CD14-positive monocyte (primary cell): ENCODE data around the gene TAAR1. TPM values are rescaled to one million over a fixed set of nuclear protein-coding genes. Genes with fewer than 3 reads are reported as not detected.

Source experiments
- DNase-seq, 3 donors: peaks; one replicate each; pipeline ENCODE4 v3.0.0-alpha.2; 2011 to 2022
- H2AFZ ChIP-seq: 2 replicates; pipeline ENCODE4 v1.6.0; 2012; ENCODE audit warnings: mild to moderate bottlenecking, low read depth, low read length, inconsistent platforms; ENCODE audit not compliant: insufficient read depth, poor library complexity, severe bottlenecking
- H3K27ac ChIP-seq, 2 donors: 1 replicate in 1 of 2; 2 replicates in 1 of 2; pipeline ENCODE4 v1.5.1; 2012 to 2013; ENCODE audit warnings: low read length in 2 of 2, control low read depth in 1 of 2, inconsistent platforms in 1 of 2, low read depth in 1 of 2, mild to moderate bottlenecking in 1 of 2
- H3K27me3 ChIP-seq, 2 donors: one replicate each; pipeline versions ENCODE4 v1.6.0 to v1.6.1; 2011 to 2013; ENCODE audit warnings: low read length in 2 of 2; ENCODE audit not compliant: control insufficient read depth in 2 of 2, insufficient read depth in 2 of 2
- H3K36me3 ChIP-seq, 2 donors: replicated peaks in 1 of 2; 1 replicate in 1 of 2; 2 replicates in 1 of 2; pipeline versions ENCODE4 v1.5.1 to v1.6.1; 2012 to 2013; ENCODE audit warnings: low read length in 2 of 2, control low read depth in 1 of 2, inconsistent platforms in 1 of 2, mild to moderate bottlenecking in 1 of 2; ENCODE audit not compliant: insufficient read depth in 2 of 2, control insufficient read depth in 1 of 2
- H3K4me1 ChIP-seq, 2 donors: 1 replicate in 1 of 2; 2 replicates in 1 of 2; pipeline versions ENCODE4 v1.5.1 to v1.6.1; 2012 to 2013; ENCODE audit warnings: low read length in 2 of 2, control low read depth in 1 of 2, inconsistent platforms in 1 of 2, mild to moderate bottlenecking in 1 of 2, moderate library complexity in 1 of 2; ENCODE audit not compliant: insufficient read depth in 2 of 2, control insufficient read depth in 1 of 2
- H3K4me2 ChIP-seq: replicated peaks from 2 replicates; pipeline ENCODE3; 2012; ENCODE audit warnings: low read length, moderate library complexity, mild to moderate bottlenecking; ENCODE audit not compliant: poor library complexity, severe bottlenecking; ENCODE audit errors: extremely low read depth
- H3K4me3 ChIP-seq, 3 experiments: fragments of 200-600 bp in 1 of 3; sonication (generic) in 1 of 3; replicated peaks in 1 of 3; 1 replicate in 2 of 3; 2 replicates in 1 of 3; pipeline ENCODE4 v1.5.1; 2011 to 2013; ENCODE audit warnings: low read length in 3 of 3, mild to moderate bottlenecking in 3 of 3, control low read depth in 2 of 3, low read depth in 2 of 3, inconsistent platforms in 1 of 3, moderate library complexity in 1 of 3
- H3K79me2 ChIP-seq: 2 replicates; pipeline ENCODE4 v1.6.0; 2012; ENCODE audit warnings: mild to moderate bottlenecking, control low read depth, inconsistent platforms, low read length, moderate library complexity; ENCODE audit not compliant: insufficient read depth
- H3K9ac ChIP-seq: 2 replicates; pipeline ENCODE4 v1.6.0; 2017; ENCODE audit warnings: low read length, mild to moderate bottlenecking; ENCODE audit not compliant: insufficient read depth, poor library complexity, severe bottlenecking
- H3K9me3 ChIP-seq, 2 donors: replicated peaks in 1 of 2; 1 replicate in 1 of 2; 2 replicates in 1 of 2; pipeline versions ENCODE4 v1.5.1 to v1.6.1; 2012 to 2013; ENCODE audit warnings: low read length in 2 of 2, control low read depth in 1 of 2; ENCODE audit not compliant: control insufficient read depth in 1 of 2, insufficient read depth in 1 of 2
- H4K20me1 ChIP-seq: 2 replicates; pipeline ENCODE4 v1.6.0; 2012; ENCODE audit warnings: mild to moderate bottlenecking, low read length, control low read depth, moderate library complexity; ENCODE audit not compliant: insufficient read depth
- H3K27ac Mint-ChIP-seq, 7 donors: one replicate each; pipeline ENCODE4 v1.8.0; 2020; ENCODE audit warnings: mild to moderate bottlenecking in 7 of 7, mixed read lengths in 7 of 7, moderate library complexity in 6 of 7, inconsistent platforms in 2 of 7
- H3K27me3 Mint-ChIP-seq, 3 donors: one replicate each; pipeline ENCODE4 v1.8.0; 2021 to 2022; ENCODE audit warnings: low read depth in 3 of 3, mild to moderate bottlenecking in 3 of 3, mixed read lengths in 3 of 3, moderate library complexity in 3 of 3, inconsistent platforms in 1 of 3
- H3K36me3 Mint-ChIP-seq, 2 donors: one replicate each; pipeline ENCODE4 v1.8.0; 2020; ENCODE audit warnings: mixed read lengths in 2 of 2, inconsistent platforms in 1 of 2, mild to moderate bottlenecking in 1 of 2
- H3K4me1 Mint-ChIP-seq: one replicate; pipeline ENCODE4 v1.8.0; 2020; ENCODE audit warnings: mild to moderate bottlenecking, mixed read lengths
- H3K4me3 Mint-ChIP-seq, 2 donors: one replicate each; pipeline ENCODE4 v1.8.0; 2020; ENCODE audit warnings: mild to moderate bottlenecking in 2 of 2, mixed read lengths in 2 of 2, moderate library complexity in 1 of 2
- H3K9me3 Mint-ChIP-seq, 7 donors: one replicate each; pipeline ENCODE4 v1.8.0; 2020 to 2022; ENCODE audit warnings: mixed read lengths in 7 of 7, mild to moderate bottlenecking in 6 of 7, moderate library complexity in 6 of 7, inconsistent platforms in 2 of 7
- WGBS: methylation state at CpG from one replicate; pipeline ENCODE4 v1.1.5; 2013; ENCODE audit warnings: missing lambda C conversion rate; ENCODE audit not compliant: insufficient coverage; 5-methylcytosine and 5-hydroxymethylcytosine counted together
- intact Hi-C, 2 donors: fragments of 100-400 bp; cut with micrococcal nuclease; formaldehyde crosslinking; loops; one replicate each; pipeline versions ENCODE4 v1.15.0 to v1.15.1; 2023
- polyA plus RNA-seq, 3 donors: library from polyadenylated mRNA; depleted of rRNA in 1 of 3; unstranded in 2 of 3; stranded (reverse) in 1 of 3; fragments of 300-500 nt in 2 of 3; fragments of >200 nt in 1 of 3; fragmentation: Illumina TruSeq in 2 of 3; gene quantifications; 1 replicate in 2 of 3; 2 replicates in 1 of 3; pipeline ENCODE4 v1.2.3, GENCODE V29; 2012 to 2021
- TF ChIP-seq, protein P1 (sequence below): fragments of 200-600 bp; IDR thresholded peaks from one replicate; pipeline ENCODE4 v1.8.0; 2022; ENCODE audit warnings: antibody characterized with exemption, mild to moderate bottlenecking

Gene TAAR1
- polyA plus RNA-seq, 3 donors, result not detected

- Histone ChIP-seq H3K9me3 (peaks cover 0 to 11% of the 10 kb centered on the region in 2 donors), H3K36me3 (no peaks in the 10 kb centered on the region), H3K27ac (peak overlapping the region in 1 of 2 donors; percentile 42), H3K79me2 (no peaks in the 10 kb centered on the region), H3K27me3 (no peaks in the 10 kb centered on the region), H3K4me1 (peaks cover 8 to 31% of the 10 kb centered on the region in 2 donors), H3K4me2 (no peak overlapping the region), H2AFZ (no peak overlapping the region), H4K20me1 (no peaks in the 10 kb centered on the region), H3K4me3 (no peak overlapping the region), H3K9ac (no peak overlapping the region)
- Mint-ChIP-seq H3K4me3 (no peak overlapping the region), H3K27me3 (peaks cover 0 to 3% (median 2%) of the 10 kb centered on the region in 3 donors), H3K36me3 (no peaks in the 10 kb centered on the region), H3K4me1 (peaks cover 2% of the 10 kb centered on the region), H3K27ac (no peak overlapping the region), H3K9me3 (peaks cover 0 to 1% (median 0%) of the 10 kb centered on the region in 7 donors)
- WGBS, result 100% methylated on average over 1 of the region's 1 CpG
- TF ChIP-seq, protein P1, sequence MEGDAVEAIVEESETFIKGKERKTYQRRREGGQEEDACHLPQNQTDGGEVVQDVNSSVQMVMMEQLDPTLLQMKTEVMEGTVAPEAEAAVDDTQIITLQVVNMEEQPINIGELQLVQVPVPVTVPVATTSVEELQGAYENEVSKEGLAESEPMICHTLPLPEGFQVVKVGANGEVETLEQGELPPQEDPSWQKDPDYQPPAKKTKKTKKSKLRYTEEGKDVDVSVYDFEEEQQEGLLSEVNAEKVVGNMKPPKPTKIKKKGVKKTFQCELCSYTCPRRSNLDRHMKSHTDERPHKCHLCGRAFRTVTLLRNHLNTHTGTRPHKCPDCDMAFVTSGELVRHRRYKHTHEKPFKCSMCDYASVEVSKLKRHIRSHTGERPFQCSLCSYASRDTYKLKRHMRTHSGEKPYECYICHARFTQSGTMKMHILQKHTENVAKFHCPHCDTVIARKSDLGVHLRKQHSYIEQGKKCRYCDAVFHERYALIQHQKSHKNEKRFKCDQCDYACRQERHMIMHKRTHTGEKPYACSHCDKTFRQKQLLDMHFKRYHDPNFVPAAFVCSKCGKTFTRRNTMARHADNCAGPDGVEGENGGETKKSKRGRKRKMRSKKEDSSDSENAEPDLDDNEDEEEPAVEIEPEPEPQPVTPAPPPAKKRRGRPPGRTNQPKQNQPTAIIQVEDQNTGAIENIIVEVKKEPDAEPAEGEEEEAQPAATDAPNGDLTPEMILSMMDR, result no peak
- intact Hi-C loops, result no loop called here
- DNase-seq, result no peak
These were observed 8.6 kb downstream of the TAAR1 start for GRCh38 chr6:132650429-132650828.

DNA sequence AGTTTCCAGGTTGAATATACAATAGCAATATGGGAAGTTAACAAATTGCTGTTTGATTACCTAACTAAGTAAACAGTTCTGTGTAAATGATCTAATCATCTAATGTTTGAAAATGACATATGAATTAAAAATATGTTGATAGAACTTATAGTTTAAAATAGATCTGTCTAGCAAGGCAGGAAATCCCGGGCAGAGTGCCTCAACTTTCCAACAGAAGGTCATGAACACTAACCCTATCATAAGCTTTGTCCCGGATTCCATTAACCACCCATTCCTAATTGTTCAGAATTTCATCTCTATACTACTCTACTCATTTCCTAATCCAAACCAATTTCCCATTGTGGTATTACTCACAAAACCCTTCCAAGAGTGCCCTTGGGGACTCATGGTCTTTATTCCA is 10.2 kb downstream of the TAAR1 start:
- no peaks in the 10 kb centered on the region for H3K79me2 ChIP-seq
- H3K36me3 Mint-ChIP-seq, result no peaks in the 10 kb centered on the region
- H3K9me3 ChIP-seq, result peaks cover 0 to 11% of the 10 kb centered on the region in 2 donors
- H3K9me3 Mint-ChIP-seq, result peaks cover 0 to 1% (median 0%) of the 10 kb centered on the region in 7 donors
- no peak for DNase-seq
- no peaks in the 10 kb centered on the region for H3K36me3 ChIP-seq
- H3K4me1 Mint-ChIP-seq, result peaks cover 2% of the 10 kb centered on the region
- H3K4me2 ChIP-seq, result no peak overlapping the region
- H3K27ac Mint-ChIP-seq, result no peak overlapping the region
- H3K27ac ChIP-seq, result no peak overlapping the region
- intact Hi-C loops, result no loop called here
- no peaks in the 10 kb centered on the region for H4K20me1 ChIP-seq
- H3K4me3 Mint-ChIP-seq, result no peak overlapping the region
- no peak overlapping the region for H2AFZ ChIP-seq
- 81% methylated on average over 2 of the region's 2 CpGs for WGBS
- no peak overlapping the region for H3K9ac ChIP-seq
- TF ChIP-seq, protein P1, result no peak
- peaks cover 8 to 31% of the 10 kb centered on the region in 2 donors for H3K4me1 ChIP-seq
- no peak overlapping the region for H3K4me3 ChIP-seq
- no peaks in the 10 kb centered on the region for H3K27me3 ChIP-seq
- peaks cover 0 to 2% (median 1%) of the 10 kb centered on the region in 3 donors for H3K27me3 Mint-ChIP-seq
